Measurements from ENCODE around the gene CLPTM1L. TPM values are rescaled to one million over a fixed set of nuclear protein-coding genes. Genes with fewer than 3 reads are reported as not detected.

CLPTM1L gene
- total RNA-seq, 1 donor from 2014 or later, result 100 TPM

DNA sequence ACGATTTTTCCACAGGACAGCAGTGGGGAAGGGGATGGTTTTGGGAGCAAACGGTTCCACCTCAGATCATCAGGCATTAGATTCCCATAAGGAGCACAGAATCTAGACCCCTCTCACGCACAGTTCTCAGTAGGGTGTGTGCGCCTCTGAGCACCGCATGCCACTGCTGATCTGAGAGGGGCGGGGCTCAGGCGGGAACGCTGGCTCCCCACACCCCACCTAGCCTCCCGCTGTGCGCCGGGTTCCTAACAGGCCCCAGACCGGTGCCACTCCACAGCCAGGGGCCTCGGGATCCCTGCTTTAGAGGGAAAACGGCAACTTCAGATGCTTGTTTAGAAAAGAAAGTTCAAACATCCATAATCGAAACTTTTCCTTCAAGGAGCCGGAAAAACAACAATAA lies 70.4 kb downstream of the CLPTM1L start:
- Mint-ChIP-seq H3K9me3 (no peaks in the 10 kb centered on the region), H3K4me3 (no peak overlapping the region), H3K36me3 (ENCODE audit: low read depth) (no peaks in the 10 kb centered on the region), H3K4me1 (no peaks in the 10 kb centered on the region), H3K27ac (no peak overlapping the region), H3K27me3 (no peaks in the 10 kb centered on the region)
- ChIA-PET CTCF (no interaction called here), POLR2A (no interaction called here)
- intact Hi-C loops (cut with micrococcal nuclease), result no loop called here
- no peak for ATAC-seq (ENCODE audit: low read depth)
- no peak for DNase-seq
- TF ChIP-seq, protein P1, sequence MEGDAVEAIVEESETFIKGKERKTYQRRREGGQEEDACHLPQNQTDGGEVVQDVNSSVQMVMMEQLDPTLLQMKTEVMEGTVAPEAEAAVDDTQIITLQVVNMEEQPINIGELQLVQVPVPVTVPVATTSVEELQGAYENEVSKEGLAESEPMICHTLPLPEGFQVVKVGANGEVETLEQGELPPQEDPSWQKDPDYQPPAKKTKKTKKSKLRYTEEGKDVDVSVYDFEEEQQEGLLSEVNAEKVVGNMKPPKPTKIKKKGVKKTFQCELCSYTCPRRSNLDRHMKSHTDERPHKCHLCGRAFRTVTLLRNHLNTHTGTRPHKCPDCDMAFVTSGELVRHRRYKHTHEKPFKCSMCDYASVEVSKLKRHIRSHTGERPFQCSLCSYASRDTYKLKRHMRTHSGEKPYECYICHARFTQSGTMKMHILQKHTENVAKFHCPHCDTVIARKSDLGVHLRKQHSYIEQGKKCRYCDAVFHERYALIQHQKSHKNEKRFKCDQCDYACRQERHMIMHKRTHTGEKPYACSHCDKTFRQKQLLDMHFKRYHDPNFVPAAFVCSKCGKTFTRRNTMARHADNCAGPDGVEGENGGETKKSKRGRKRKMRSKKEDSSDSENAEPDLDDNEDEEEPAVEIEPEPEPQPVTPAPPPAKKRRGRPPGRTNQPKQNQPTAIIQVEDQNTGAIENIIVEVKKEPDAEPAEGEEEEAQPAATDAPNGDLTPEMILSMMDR (IDR thresholded peaks at IDR 0.05), result no peak

DNA sequence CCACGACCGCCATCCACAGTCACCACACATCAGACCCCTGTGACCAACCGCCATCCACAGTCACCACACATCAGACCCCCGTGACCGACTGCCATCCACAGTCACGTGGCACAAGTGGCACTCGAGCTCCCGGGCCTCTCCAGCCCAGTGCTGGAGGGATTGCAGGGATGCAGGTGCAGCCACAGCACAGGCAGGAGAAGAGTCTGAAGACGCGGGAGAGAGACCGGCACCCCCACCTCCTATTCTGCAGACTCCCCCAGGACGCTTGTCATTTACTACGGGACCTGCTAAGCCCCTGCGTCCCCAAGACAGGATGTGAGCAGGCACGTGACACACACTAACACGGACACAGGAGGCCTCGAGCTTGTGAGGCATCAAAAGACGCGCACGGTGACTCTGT lies 71.2 kb downstream of the CLPTM1L start:
- POLR2A ChIA-PET, result no interaction called here
- H3K36me3 Mint-ChIP-seq (ENCODE audit: low read depth), result no peaks in the 10 kb centered on the region
- no peaks in the 10 kb centered on the region for H3K9me3 Mint-ChIP-seq
- H3K4me3 Mint-ChIP-seq, result no peak overlapping the region
- intact Hi-C loops (cut with micrococcal nuclease), result no loop called here
- H3K27me3 Mint-ChIP-seq, result no peaks in the 10 kb centered on the region
- ATAC-seq (ENCODE audit: low read depth) (no peak), DNase-seq (no peak)
- no peak overlapping the region for H3K27ac Mint-ChIP-seq
- CTCF ChIA-PET, result no interaction called here
- H3K4me1 Mint-ChIP-seq, result no peaks in the 10 kb centered on the region
- TF ChIP-seq, protein P1 (IDR thresholded peaks at IDR 0.05), result no peak

DNA sequence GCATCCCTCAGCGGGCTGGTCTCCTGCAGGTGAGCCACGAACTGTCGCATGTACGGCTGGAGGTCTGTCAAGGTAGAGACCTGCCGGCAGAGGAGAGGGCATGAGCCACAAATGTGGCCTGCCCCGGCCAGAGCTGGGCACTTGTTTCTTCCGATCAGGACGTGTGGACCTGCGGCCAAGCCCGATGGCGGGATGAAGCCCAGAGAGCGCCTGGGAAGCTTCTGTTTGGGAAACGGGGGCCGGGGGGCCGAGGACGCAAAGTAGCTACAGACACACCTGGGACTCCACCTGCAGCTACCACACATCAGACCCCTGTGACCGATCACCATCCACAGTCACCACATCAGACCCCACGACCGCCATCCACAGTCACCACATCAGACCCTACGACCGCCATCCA lies 72.7 kb downstream of the CLPTM1L start:
- H3K27ac Mint-ChIP-seq, result no peak overlapping the region
- no peaks in the 10 kb centered on the region for H3K4me1 Mint-ChIP-seq
- ATAC-seq (ENCODE audit: low read depth) (no peak), DNase-seq (no peak)
- H3K27me3 Mint-ChIP-seq, result no peaks in the 10 kb centered on the region
- no peak overlapping the region for H3K4me3 Mint-ChIP-seq
- intact Hi-C loops (cut with micrococcal nuclease), result no loop called here
- H3K9me3 Mint-ChIP-seq, result no peaks in the 10 kb centered on the region
- CTCF ChIA-PET, result no interaction called here
- no peaks in the 10 kb centered on the region for H3K36me3 Mint-ChIP-seq (ENCODE audit: low read depth)
- POLR2A ChIA-PET, result no interaction called here
- TF ChIP-seq, protein P1 (IDR thresholded peaks at IDR 0.05), result no peak

DNA sequence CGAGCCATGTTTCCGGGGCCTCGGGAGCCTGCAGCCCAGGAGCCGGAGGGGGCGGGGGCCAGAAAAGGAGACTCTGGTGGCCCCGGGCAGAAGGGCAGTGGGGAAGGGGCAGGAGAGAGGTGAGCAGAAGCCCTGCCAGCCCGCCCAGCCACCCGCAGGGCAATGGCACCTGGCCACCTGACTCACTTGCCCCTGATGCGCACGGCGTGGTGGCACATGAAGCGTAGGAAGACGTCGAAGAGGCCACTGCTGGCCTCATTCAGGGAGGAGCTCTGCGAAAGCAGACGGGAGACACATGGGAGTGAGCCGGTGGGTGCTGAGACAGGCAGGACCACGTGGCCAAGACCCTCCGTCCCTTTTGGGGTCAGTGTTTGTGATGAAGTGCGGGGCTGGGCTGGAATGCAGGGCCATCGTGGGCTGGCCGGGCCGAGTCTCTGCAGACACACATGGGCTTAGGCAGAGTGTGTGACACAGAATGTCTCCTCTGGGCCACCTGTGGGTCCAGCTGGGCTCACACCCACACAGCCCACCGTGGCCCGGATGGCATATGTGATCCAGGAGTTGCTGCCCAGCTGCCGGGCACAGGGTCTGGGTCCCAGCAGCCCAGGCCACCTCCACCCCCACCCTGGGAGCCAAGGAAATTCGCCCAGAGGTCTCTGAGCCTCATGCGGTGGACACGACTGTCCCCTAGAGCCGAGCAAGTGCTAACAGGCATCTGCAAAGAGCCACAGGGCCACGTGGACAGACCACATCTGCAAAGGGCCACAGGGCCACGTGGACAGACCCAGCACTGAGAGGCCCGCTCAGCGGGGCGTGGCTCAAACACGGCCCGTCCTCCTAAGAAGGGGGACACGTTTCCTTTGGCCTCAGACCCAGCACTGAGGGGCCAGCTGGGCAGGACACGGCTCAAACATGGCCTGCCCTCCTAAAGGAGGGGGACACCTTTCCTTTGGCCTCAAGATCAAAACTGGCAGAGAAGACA lies 73.7 kb downstream of the CLPTM1L start:
- CTCF ChIA-PET, result no interaction called here
- H3K4me3 Mint-ChIP-seq, result no peak overlapping the region
- ATAC-seq (ENCODE audit: low read depth) (no peak), DNase-seq (no peak)
- no peak overlapping the region for H3K27ac Mint-ChIP-seq
- H3K27me3 Mint-ChIP-seq, result no peaks in the 10 kb centered on the region
- H3K9me3 Mint-ChIP-seq, result no peaks in the 10 kb centered on the region
- no peaks in the 10 kb centered on the region for H3K36me3 Mint-ChIP-seq (ENCODE audit: low read depth)
- intact Hi-C loops (cut with micrococcal nuclease), result no loop called here
- no peaks in the 10 kb centered on the region for H3K4me1 Mint-ChIP-seq
- TF ChIP-seq, protein P1 (IDR thresholded peaks at IDR 0.05), result no peak
- POLR2A ChIA-PET, result no interaction called here

DNA sequence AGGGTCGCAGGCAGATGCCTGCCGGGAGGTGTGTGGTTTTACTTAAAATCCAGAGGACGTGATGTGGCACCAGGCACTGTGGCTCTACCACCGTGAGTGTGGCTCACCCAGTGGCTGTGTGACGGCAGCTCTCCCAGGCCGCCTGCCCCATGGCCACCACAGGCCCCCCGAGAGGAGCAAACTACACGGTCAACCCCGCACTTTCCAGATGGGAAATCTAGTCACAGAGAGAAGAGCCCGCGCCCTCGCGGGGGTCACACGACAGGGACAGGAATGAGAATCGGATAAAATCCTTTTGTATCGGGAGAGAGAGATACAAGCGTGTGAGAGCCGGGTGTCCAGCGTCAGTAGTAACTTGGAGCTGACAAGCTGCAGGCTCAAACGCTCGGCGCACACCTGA lies 74.5 kb downstream of the CLPTM1L start:
- intact Hi-C loops (cut with micrococcal nuclease), result no loop called here
- Mint-ChIP-seq H3K4me1 (no peaks in the 10 kb centered on the region), H3K9me3 (no peaks in the 10 kb centered on the region), H3K4me3 (no peak overlapping the region), H3K27me3 (no peaks in the 10 kb centered on the region), H3K36me3 (ENCODE audit: low read depth) (no peaks in the 10 kb centered on the region), H3K27ac (no peak overlapping the region)
- ChIA-PET POLR2A (no interaction called here), CTCF (no interaction called here)
- TF ChIP-seq, protein P1 (IDR thresholded peaks at IDR 0.05), result no peak
- ATAC-seq (ENCODE audit: low read depth) (no peak), DNase-seq (no peak)
